Osteocyte (in vitro differentiated cells): ENCODE measurements around the gene RALGPS1. TPM values are rescaled to one million over a fixed set of nuclear protein-coding genes. Genes with fewer than 3 reads are reported as not detected.

Experiments
- DNase-seq: peaks from one replicate; pipeline ENCODE4 v3.0.0; 2021; ENCODE audit warnings: mixed read lengths; ENCODE audit not compliant: unreplicated experiment; ENCODE audit errors: extremely low spot score
- H3K27ac Mint-ChIP-seq: one replicate; pipeline ENCODE4 v1.8.0; 2021; ENCODE audit warnings: mild to moderate bottlenecking, mixed read lengths; ENCODE audit not compliant: unreplicated experiment
- H3K27me3 Mint-ChIP-seq: one replicate; pipeline ENCODE4 v1.8.0; 2021; ENCODE audit warnings: mixed read lengths; ENCODE audit not compliant: unreplicated experiment
- H3K36me3 Mint-ChIP-seq: one replicate; pipeline ENCODE4 v1.8.0; 2021; ENCODE audit warnings: mixed read lengths; ENCODE audit not compliant: unreplicated experiment
- H3K4me1 Mint-ChIP-seq: one replicate; pipeline ENCODE4 v1.8.0; 2021; ENCODE audit warnings: mixed read lengths; ENCODE audit not compliant: unreplicated experiment
- H3K4me3 Mint-ChIP-seq: one replicate; pipeline ENCODE4 v1.8.0; 2021; ENCODE audit warnings: mild to moderate bottlenecking, moderate library complexity, mixed read lengths; ENCODE audit not compliant: unreplicated experiment
- H3K9me3 Mint-ChIP-seq: one replicate; pipeline ENCODE4 v1.8.0; 2021; ENCODE audit warnings: mixed read lengths; ENCODE audit not compliant: unreplicated experiment
- total RNA-seq: library from RNA; stranded (reverse); gene quantifications from 2 replicates; pipeline ENCODE4 v1.2.1, GENCODE V29; 2021
- TF ChIP-seq, protein P1 (sequence below): fragments of 200-600 bp; sonication (generic); IDR thresholded peaks from 2 replicates; pipeline ENCODE4 v1.5.0; 2021; ENCODE audit warnings: antibody characterized with exemption, mild to moderate bottlenecking, moderate library complexity

Gene RALGPS1
- total RNA-seq, 1 donor from 2014 or later = 9.9 TPM

GRCh38 chr9:127132375-127132774 is 217.8 kb downstream of the RALGPS1 start:
- no peaks in the 10 kb centered on the region for H3K27me3 Mint-ChIP-seq
- H3K36me3 Mint-ChIP-seq = no peaks in the 10 kb centered on the region
- DNase-seq = no peak
- H3K4me1 Mint-ChIP-seq = peaks cover 48% of the 10 kb centered on the region
- TF ChIP-seq, protein P1, sequence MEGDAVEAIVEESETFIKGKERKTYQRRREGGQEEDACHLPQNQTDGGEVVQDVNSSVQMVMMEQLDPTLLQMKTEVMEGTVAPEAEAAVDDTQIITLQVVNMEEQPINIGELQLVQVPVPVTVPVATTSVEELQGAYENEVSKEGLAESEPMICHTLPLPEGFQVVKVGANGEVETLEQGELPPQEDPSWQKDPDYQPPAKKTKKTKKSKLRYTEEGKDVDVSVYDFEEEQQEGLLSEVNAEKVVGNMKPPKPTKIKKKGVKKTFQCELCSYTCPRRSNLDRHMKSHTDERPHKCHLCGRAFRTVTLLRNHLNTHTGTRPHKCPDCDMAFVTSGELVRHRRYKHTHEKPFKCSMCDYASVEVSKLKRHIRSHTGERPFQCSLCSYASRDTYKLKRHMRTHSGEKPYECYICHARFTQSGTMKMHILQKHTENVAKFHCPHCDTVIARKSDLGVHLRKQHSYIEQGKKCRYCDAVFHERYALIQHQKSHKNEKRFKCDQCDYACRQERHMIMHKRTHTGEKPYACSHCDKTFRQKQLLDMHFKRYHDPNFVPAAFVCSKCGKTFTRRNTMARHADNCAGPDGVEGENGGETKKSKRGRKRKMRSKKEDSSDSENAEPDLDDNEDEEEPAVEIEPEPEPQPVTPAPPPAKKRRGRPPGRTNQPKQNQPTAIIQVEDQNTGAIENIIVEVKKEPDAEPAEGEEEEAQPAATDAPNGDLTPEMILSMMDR = no peak
- peak overlapping the region; percentile 56 for H3K27ac Mint-ChIP-seq
- no peaks in the 10 kb centered on the region for H3K9me3 Mint-ChIP-seq
- no peak overlapping the region for H3K4me3 Mint-ChIP-seq

DNA sequence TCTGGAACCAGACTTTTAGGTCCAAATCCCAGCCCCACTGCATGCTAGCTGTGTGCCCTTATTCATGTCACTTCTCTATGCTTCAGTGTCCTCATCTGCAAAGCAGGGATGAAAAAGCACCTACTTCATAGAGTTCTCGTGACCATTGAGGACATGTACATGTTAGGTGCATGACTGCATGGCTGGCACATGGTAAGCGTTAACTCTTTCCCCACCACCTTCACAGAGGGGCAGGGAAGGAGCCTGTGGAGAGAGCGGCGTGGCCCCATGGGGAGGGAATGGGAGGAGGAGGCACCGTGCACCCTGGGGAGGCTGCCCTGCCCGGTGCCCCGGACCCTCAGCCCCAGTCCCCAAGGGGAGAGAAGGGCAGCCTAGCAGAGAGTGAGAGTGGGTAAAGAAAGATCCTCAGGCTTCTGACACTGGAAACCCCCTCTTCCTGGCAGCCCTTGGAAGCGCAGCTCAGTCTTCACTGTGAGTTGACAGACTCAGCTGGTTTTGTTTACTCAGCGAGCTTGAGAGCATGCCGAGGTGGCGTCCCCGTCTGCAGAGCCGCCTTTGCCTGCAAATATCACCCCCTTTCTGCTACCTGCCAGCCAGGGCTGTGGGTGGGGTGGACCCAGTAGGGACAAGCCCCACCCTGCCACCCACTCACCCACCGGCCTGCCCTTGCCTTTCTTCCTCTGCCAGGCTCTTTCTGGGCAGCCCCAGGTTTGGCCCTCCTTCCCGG is 218.5 kb downstream of the RALGPS1 start:
- no peaks in the 10 kb centered on the region for H3K36me3 Mint-ChIP-seq
- H3K4me1 Mint-ChIP-seq = peaks cover 50% of the 10 kb centered on the region
- TF ChIP-seq, protein P1 = no peak
- peak overlapping the region; percentile 95 for H3K27ac Mint-ChIP-seq
- no peaks in the 10 kb centered on the region for H3K9me3 Mint-ChIP-seq
- peak; percentile 83 for DNase-seq
- H3K4me3 Mint-ChIP-seq = no peak overlapping the region
- no peaks in the 10 kb centered on the region for H3K27me3 Mint-ChIP-seq

DNA sequence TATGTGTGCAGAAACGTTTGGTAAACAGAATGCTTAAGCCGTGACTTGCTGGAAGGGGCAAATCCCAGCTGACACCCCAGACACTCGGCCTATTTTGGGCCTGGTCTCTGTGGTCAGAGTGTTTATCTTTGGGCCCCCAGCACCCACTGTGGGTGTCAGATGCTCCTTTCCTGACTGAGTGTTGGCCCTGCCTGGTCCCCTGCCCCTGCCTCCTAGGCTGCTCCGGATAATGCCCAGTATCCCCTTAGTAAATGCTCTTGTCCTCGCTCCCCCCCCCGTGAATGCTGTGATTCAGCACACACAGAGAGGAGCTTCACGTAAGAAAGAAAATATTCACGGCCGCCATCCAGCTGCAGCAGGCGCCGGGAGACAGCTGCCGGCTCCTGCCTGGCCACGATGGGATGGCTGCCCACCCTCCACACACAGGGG is 219.2 kb downstream of the RALGPS1 start:
- Mint-ChIP-seq H3K27me3 (no peaks in the 10 kb centered on the region), H3K36me3 (no peaks in the 10 kb centered on the region), H3K9me3 (no peaks in the 10 kb centered on the region), H3K4me1 (peaks cover 51% of the 10 kb centered on the region), H3K4me3 (peak overlapping the region; percentile 4), H3K27ac (peak overlapping the region; percentile 95)
- peak; percentile 82 for DNase-seq
- TF ChIP-seq, protein P1 = no peak

- H3K27ac Mint-ChIP-seq = peak overlapping the region; percentile 95
- H3K36me3 Mint-ChIP-seq = no peaks in the 10 kb centered on the region
- no peaks in the 10 kb centered on the region for H3K27me3 Mint-ChIP-seq
- H3K4me3 Mint-ChIP-seq = no peak overlapping the region
- DNase-seq = peak; percentile 76
- peaks cover 51% of the 10 kb centered on the region for H3K4me1 Mint-ChIP-seq
- TF ChIP-seq, protein P1 = no peak
- no peaks in the 10 kb centered on the region for H3K9me3 Mint-ChIP-seq
These were observed 220.6 kb downstream of the RALGPS1 start for GRCh38 chr9:127135056-127135745.
